Tibial nerve (tissue), 3 donors: ENCODE data around the gene TMEM170A.

Experiments
- CTCF ChIP-seq, 5 experiments: fragments of 200-600 bp in 3 of 5; fragments of 450-650 bp in 2 of 5; sonication (generic) in 3 of 5; IDR thresholded peaks; one replicate each; pipeline ENCODE4 v1.5.1; 2016 to 2019; ENCODE audit warnings: antibody characterized with exemption in 5 of 5, mild to moderate bottlenecking in 3 of 5, moderate library complexity in 2 of 5
- POLR2A ChIP-seq, 2 donors: fragments of 450-650 bp; IDR thresholded peaks; one replicate each; pipeline ENCODE4 v1.6.1; 2017; ENCODE audit warnings: antibody characterized with exemption in 2 of 2, mild to moderate bottlenecking in 2 of 2, moderate library complexity in 2 of 2

DNA sequence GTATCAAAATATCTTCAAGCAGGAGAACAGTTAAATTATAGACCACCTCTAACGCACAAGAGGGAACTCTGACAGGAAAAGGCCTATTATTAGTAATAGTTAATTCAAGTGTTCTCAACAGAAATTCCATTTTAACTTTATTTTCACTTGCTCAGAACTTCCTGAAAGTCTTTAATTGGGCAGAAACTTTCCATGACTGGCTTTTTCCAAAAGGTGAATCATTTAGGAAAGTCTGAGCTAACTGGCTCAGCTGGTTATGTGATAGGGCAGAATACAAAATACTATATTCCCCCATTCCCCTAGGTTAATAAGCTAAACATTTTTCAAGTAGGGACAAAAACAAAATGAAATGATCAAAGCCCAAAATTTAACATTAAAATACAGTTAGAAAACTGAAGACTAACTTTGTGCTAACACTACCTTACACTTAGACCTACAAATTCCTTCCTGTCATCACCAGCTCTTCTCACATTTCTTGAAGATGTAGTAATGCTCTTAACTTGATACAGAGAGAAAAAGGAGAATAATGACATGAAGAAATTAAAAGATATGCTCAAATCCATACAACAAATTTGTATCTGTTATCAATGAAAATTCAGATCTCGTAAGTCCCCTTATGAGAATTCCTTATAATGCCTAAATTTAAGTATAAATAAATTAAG lies 62.2 kb downstream of the TMEM170A start:
- TF ChIP-seq POLR2A (IDR thresholded peaks at IDR 0.05), result no peak
- TF ChIP-seq CTCF (IDR thresholded peaks at IDR 0.05), result no peak
